NCI-H146 treated with DMSO at 0.1 percent for 48 hours (cell line): ENCODE results near the gene MEIKIN.
"Not testable (repeated sequence)": the region's sequence is repeated elsewhere in the genome, so short reads cannot be mapped to it uniquely, and the experiment has no call there.

Experiments
- DNase-seq: peaks from one replicate; lab custom pipeline; 2025; ENCODE audit not compliant: unreplicated experiment; lab: John Stamatoyannopoulos, UW

Gene MEIKIN

DNA sequence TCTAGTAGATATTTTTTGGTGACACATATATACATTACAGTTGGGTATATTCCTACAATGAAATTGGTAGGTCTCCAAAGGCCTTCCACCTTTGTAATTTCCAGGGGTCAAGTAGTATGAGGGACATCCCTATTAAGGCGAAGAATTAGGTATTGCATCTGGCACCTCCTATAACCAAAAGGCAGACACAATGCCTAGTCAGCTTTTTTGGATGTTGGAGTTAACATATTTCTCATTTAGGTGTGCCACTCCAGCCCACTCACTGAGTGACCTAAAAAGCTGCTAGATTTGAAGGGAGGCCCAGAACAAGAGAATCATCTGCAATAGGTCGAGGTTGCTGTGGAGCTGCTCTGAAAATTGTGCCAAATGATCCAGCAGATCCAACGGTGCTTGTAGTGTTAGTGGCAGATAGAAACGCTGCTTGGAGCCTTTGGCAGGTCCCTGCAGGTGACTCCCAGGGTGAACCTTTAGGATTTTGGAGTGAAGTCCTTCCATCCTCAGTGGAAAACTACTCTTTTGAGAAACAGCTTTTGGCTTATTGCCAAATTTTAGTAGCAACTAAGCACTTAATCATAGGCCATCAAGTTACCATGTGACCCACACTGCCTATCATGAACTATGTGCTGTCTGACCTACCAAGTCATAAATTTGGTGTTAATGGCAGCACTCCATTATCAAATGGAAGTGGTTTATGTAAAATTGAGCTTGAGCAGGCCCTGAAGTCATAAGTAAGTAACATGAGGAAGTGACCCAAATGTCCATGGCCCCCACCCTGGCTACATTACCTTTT, 132.9 kb downstream of the MEIKIN start:
- DNase-seq: no peak

DNA sequence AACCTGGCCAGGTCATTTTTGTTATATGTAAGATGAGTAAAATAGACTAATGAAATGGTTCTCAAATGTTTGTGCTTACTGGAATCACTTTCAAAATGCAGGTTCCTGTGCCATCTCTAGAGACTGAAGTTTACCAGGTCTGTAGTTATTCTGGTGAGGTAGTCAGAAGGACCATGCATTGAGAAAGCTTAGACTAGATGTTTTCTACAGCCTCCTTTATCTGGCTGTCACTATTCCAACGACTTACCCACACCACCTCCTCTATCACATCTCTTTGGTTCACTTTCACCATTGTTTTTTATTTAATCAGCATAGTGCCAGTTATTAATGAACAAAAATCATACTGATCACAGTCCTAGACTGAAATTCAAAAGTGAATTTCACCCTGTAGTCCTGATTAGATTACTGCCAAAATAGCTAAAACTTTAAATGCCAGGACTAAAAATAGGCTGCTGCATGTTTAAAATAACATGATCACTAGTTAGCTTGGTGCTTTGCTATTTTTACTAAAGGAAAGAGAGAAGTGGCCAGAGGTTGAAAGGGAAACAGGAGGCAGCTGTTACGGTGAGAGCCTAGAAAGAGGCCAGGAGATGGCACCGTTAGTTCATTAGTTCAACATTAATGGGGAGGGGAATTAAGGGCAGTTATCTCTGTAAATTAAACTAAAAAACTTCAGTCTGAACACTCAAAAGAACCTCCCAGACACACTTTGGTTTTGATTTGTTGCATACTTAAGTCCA, 134.8 kb downstream of the MEIKIN start:
- no peak for DNase-seq

- peak; percentile 89 for DNase-seq
These were observed 148.4 kb downstream of the MEIKIN start, which contains the start of gene FNIP1 for GRCh38 chr5:131796793-131797693. FNIP1 (minus strand) TSS chr5:131797017; CDS start chr5:131796921, 96 bp downstream.

DNA sequence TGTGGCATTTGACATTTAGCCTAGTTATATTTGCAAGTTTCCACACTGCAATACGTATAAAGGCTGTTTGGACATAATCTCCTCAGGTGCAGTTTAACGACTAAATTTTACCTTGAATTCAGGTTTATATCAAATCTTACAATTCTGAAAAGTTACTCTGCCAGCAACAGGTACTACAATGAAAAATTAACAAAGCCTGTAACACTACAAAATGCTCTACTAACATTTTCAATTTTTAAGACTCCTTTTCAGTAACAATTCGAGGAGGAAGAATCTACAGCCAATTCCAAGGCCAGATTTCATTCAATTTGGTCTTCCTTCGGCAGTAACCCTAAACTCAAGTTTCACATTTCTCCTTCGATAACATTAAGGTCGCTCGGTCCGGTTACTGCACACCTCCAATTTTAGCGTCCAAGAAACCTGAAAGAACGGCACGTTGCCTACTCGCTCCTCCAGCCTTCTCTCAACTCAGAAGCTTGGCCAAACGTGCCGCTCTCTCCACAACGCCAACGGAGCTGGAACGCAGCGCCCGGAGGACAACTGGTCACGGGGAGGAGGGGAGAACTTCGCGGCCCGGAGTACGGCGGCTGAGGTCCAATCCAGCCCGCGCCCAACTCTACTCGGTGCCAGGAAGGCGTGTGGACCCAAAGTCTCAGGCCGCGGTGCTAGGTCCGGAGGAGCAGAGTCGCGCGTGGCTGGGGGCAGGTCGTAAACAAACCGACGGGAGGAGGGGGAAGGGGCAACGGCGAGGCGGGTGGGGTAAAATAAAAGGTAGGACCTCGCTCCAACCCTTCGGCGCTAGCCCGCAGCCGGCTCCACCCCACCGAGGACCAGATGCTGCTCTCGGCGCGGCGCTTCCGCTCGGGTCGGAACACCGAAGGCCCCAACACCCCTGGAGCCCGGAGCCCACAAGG, 149.3 kb downstream of the MEIKIN start:
- peak; percentile 3 for DNase-seq

DNA sequence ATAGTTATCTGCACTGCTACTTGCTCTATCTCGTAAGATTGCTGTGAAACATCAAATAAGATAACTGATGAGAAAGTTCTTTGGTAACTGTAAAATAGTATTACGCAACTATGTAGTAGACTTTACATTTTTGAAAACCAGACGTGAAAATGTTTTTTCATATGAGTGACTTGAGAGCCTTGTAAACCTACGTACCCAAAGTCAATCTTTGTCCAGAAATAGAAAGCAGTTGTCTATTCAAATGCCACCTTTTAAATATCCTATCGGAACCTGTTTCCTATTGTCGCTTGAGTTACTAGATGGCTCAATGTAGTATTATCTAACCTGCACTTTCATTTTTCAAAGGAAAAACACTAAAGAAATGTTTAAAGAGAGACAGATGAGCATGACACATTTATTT, 150.2 kb downstream of the MEIKIN start:
- no peak for DNase-seq

GRCh38 chr5:131794586-131794985, 150.9 kb downstream of the MEIKIN start:
- DNase-seq: no peak

DNA sequence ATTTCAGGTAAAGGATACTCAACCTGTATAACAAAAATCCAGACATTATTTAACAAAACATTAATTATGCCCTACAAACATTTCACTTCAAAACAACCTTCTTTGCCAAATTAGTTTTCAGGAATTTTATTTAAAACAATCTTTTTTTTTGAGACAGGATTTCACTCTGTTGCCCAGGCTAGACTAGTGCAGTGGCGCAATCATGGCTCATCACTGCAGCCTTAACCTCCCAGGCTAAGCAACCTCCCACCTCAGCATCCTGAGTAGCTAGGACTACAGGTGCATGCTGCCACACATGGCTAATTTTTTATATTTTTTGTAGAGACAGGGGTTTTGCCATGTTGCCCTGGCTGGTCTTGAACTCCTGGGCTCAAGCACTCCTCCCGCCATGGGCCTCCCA, 152.6 kb downstream of the MEIKIN start:
- no peak for DNase-seq

DNA sequence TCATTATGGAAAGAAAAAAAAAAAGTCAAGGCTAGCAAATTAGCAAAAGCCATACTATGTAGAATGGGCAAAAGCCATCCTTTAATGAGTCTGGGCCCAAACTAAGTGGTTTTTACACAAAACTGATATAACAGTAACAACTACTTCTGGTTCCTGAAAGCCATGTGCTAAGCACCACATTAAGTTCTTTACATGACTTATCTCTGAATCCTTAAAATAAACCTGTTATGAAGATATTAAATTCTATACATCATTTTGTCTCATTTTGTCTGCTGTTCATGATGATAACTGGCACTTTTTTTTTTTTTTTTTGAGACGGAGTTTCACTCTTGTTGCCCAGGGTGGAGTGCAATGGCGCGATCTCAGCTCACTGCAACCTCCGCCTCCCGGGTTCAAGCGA, 153.6 kb downstream of the MEIKIN start:
- DNase-seq: no peak

DNA sequence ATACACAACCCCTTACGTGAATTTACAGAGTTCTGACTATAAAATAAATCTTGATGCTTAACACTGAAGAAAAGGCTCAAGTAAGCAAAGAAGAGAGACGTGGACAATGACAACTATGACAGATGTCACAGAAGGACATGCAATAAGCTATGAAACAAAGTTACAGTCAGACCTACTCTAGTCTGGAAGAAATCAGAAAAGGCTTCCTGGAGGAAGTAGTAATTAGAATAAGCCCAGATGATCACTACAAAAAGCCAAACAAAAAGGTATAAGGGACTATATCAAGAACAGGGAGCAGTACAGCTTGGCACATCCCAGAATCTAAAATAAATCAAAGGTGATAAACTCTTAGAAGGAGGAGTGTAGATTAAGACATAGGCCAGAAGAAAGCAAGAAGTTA, 154.9 kb downstream of the MEIKIN start:
- no peak for DNase-seq

DNA sequence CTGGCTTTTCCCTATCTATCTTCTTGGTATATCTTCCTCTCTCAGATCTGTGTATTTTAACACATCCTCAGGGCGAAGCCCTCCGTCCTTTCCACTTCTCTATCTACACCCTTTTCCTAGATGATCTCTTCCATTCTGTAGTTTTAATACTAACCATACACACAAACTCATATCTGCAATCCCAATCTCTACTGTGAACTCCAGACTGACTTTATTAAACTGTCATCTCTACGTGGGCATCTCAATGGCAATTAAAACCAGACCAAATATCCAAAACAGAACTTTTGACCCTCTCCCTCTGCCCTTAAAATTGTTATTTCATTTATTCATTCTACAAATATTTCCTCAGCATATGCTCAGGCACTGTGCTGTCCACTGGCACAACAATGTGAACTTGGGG, 155.7 kb downstream of the MEIKIN start:
- no peak for DNase-seq

DNA sequence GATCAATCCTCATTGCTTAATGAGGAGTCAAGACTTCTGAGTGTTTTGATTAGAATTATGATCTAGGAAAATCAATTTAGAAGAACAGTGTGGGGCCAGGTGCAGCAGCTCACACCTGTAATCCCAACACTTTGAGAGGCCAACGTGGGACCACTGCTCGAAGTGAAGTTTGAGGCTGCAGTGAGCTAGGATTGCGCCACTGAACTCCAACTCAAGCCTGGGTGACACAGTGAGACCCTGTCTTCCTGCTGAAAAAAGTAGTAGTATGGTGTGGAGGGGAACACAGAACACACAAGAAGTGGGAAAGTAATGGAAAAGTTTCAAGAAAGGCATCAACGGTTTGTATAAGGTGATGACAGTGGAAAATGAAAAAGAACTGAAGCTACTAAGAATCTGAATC, 157.7 kb downstream of the MEIKIN start:
- DNase-seq: no peak

DNA sequence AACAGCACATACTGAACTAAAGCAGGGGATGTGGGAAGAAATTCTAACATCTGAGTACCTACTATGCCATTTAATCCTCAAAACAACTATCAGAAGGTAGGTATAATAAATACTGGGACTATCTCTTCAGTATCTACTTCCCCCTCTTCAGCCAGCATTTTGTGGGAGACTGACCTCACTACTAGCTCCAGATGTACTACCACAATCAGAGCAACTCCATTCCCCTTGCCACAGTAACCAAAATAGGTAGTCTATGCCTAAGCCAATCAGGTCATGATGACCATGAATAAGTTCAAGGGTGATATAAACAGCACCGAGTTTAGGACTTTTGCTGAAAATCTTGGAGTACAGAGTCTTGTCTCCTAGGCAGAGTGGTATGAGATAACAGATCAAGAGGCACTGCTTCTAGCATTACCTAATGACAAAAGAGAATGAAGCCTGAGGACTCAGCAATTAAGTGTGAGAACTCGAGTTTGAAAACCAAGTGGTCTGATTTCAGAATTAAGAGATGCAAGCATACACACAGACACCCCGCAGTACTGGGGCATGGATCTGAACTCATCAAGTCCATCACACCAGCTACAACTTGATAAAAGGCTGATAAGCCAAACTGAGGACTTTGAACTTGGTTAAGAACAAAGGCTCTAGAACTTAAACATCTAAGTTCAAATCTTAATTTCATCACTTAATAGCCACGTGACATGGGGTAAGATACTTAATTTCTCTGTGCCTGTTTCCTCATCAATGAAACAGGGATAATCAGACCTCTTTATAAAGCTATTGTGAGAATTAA, 158.4 kb downstream of the MEIKIN start:
- no peak for DNase-seq

DNA sequence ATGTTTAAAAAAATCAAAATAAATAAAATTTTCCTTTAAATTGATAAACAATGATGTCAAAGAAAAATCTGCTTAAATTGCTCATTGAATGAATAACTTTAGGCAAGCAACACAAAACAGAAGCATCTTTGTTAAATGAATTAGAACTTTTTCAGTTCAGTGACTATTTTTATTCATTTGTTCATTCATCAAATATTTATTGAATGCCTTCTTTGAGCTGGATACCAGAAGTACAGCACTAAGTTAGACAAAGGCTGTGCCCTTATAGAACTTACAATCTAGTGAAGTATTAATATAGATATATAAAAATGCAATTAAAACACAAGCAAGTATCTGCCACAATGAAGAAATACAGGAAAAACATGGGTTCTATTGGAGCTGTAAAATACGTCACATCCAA, 159.4 kb downstream of the MEIKIN start:
- DNase-seq: no peak

DNA sequence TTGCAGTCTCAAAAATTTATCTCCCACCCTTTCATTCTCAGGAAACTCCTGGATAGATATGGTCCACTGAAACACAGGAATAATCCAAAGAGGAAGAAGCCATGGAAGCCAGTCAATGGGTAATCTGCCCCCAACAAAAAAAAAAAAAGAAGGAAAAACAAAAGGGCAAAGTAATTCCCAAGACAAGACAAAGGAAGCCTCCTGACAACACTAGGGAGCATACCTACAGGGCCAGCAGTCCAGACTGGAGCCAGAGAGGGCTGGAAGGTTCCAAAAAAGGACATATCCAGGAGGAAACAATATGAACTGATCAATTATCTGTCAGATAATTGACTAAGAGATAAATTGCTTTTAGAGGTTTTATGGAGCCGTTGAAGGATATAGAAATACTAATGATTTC, 161.6 kb downstream of the MEIKIN start:
- DNase-seq: no peak

DNA sequence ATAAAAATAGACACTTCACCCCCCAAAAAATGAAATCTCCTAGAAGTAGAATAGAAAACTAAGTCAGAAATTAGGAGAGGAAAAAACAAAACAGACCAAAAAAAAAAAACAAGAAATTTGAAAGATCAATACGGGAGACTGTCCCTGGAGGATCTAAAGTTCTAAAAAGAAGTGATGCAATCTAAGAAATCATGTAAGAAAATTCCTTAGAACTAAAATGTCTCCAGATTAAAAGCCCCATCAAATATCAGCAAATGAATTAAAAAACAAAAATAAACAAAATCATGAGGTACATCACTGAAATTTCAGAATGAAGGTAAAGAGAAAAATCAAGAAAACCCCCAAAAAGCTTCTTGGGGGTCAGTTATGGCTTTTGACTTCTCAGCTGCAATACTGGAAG, 162.1 kb downstream of the MEIKIN start:
- no peak for DNase-seq

- no peak for DNase-seq
These were observed 162.7 kb downstream of the MEIKIN start for GRCh38 chr5:131782717-131783116.

- not testable (repeated sequence) for DNase-seq
These were observed 167.3 kb downstream of the MEIKIN start for GRCh38 chr5:131778141-131778540.

DNA sequence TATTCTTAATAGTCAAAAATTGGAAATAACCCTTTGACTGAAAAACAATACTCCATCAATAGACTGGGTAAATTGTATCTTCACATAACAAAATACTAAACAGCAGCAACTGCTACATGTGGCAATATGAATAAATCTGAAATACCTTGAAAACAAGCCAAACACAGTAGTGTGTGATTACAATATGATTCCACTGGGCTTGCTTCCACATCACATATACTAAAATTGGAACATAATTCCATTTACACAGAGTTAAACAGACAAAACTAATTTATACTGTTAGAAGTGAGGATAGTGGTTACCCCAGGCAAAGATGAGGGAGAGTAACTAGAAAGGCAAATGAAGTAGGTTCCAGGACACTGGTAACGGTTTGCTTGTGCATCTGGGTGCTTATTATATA, 169.0 kb downstream of the MEIKIN start:
- DNase-seq: no peak

DNA sequence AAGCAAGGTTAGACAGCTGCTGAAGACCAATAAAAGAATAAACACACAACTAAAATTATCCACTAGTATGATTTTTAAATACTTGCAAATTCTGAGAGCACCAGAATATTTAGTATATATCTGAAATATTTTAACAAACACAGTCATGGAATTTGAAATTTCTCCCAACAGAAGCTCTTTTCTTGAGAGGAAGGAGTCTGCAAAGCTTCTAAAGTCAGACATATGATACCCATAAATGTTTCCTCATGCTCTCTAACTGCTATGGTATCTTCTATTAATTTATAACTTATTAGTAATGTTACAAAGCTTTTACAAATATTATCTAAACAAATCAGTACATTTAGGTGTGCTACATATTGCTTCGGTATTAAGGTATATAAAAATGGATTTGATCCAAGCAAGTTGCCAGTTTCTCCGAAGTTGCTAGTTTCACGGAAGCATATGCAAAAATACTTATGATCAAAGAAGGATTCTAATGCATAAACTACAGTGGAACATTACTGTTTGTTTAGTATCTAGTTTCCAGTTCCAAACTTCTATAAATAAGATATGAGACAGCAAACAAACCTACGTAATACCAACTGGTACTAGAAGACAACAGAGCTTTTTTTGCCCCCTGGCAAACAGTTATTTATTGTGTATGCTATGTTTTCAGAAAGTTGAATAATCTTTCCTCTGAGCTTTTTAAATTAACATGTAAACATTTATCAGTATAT, 170.7 kb downstream of the MEIKIN start:
- no peak for DNase-seq
